MCF 10A (cell line): ENCODE measurements around the gene PRRC2B. TPM values are rescaled to one million over a fixed set of nuclear protein-coding genes. Genes with fewer than 3 reads are reported as not detected.

Source experiments
- BruUV-seq: library from RNA; stranded (reverse); fragments of 400-500 nt; replicated peaks from 2 replicates; lab custom pipeline; 2021; lab: Mats Ljungman, UMichigan
- CTCF ChIA-PET: fragments of 300-600 bp; sonication (Branson Sonifier 250); formaldehyde crosslinking; extraction: SDS; loops from one replicate; lab custom pipeline; 2021; ENCODE audit warnings: antibody characterized with exemption, inconsistent platforms; lab: Yijun Ruan, JAX
- POLR2A ChIA-PET: fragments of 300-600, 350-650 bp; sonication (Branson Sonifier 250); formaldehyde crosslinking; extraction: SDS; loops from one replicate; lab custom pipeline; 2020; ENCODE audit warnings: antibody characterized with exemption, inconsistent platforms; lab: Yijun Ruan, JAX
- DNase-seq: peaks from one replicate; pipeline ENCODE4 v3.0.0-alpha.2; 2018; ENCODE audit not compliant: unreplicated experiment
- H3K27ac Mint-ChIP-seq: one replicate; pipeline ENCODE4 v1.8.0; 2022; ENCODE audit warnings: mild to moderate bottlenecking, low read depth, mixed read lengths; ENCODE audit not compliant: unreplicated experiment
- H3K27me3 Mint-ChIP-seq: one replicate; pipeline ENCODE4 v1.8.0; 2022; ENCODE audit warnings: mixed read lengths; ENCODE audit not compliant: insufficient read depth, unreplicated experiment
- H3K36me3 Mint-ChIP-seq: one replicate; pipeline ENCODE4 v1.8.0; 2022; ENCODE audit warnings: mild to moderate bottlenecking, moderate library complexity, mixed read lengths; ENCODE audit not compliant: insufficient read depth, unreplicated experiment
- H3K4me1 Mint-ChIP-seq: one replicate; pipeline ENCODE4 v1.8.0; 2022; ENCODE audit warnings: mixed read lengths; ENCODE audit not compliant: insufficient read depth, unreplicated experiment
- H3K4me3 Mint-ChIP-seq: one replicate; pipeline ENCODE4 v1.8.0; 2022; ENCODE audit warnings: mild to moderate bottlenecking, moderate library complexity, mixed read lengths; ENCODE audit not compliant: unreplicated experiment
- H3K9me3 Mint-ChIP-seq: one replicate; pipeline ENCODE4 v1.8.0; 2022; ENCODE audit warnings: mixed read lengths; ENCODE audit not compliant: unreplicated experiment
- CTCF ChIP-seq: fragments of 200-600 bp; IDR thresholded peaks from one replicate; pipeline ENCODE4 v1.8.0; 2022; ENCODE audit warnings: antibody characterized with exemption, mild to moderate bottlenecking; ENCODE audit not compliant: unreplicated experiment
- intact Hi-C: fragments of 100-400 bp; cut with micrococcal nuclease; formaldehyde crosslinking; loops from 2 replicates; pipeline ENCODE4 v1.14.1; 2022
- total RNA-seq: library from RNA; stranded (reverse); gene quantifications from 2 replicates; pipeline ENCODE4 v1.2.3, GENCODE V29; 2022

PRRC2B gene
- total RNA-seq, 1 experiment from 2014 or later, result 186 TPM

DNA sequence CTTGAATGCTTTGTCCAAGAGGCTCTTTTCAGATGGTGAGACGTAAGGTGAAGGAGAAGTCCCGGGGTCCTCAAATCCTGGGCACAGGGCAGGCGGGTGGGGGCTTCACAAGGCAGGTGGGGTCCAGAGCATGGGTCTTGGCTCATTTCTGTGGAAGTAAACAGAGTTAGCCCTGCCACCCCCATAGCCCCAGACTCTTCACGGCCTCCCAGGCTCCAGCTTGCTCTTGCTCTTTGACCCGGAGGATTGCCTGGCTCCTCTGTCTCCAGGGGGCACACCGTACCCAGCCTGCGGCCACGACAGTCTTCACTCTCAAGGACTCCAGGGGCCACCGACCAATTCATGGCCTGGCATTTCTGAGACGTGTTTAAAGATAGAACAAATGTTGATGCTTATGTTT is 80.0 kb downstream of the PRRC2B start:
- Mint-ChIP-seq H3K27me3 (no peaks in the 10 kb centered on the region), H3K36me3 (peaks cover 99% of the 10 kb centered on the region), H3K9me3 (no peaks in the 10 kb centered on the region), H3K4me1 (no peaks in the 10 kb centered on the region), H3K4me3 (no peak overlapping the region), H3K27ac (no peak overlapping the region)
- DNase-seq, result no peak
- POLR2A ChIA-PET, result no interaction called here
- intact Hi-C loops, result no loop called here
- BruUV-seq, result no TSS peak
- no peak for TF ChIP-seq CTCF
- CTCF ChIA-PET, result interaction anchor here (0.8 kb wide), 1 partner anchor 124 kb away, joined by 5 read pairs; no protein-coding TSS in a partner anchor

DNA sequence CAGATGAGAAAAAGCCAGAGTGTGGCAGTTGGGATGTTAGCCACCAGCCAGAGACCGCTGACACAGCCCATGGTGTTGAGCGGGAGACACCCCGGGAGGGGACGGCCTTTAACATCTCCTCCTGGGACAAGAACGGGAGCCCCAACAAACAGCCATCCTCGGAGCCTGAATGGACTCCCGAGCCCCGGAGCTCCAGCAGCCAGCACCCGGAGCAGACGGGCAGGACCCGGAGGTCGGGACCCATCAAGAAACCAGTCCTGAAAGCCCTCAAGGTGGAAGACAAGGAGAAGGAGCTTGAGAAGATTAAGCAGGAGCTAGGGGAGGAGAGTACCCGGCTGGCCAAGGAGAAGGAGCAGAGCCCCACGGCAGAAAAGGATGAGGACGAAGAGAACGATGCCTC is 80.8 kb downstream of the PRRC2B start:
- DNase-seq, result no peak
- Mint-ChIP-seq H3K36me3 (peaks cover 99% of the 10 kb centered on the region), H3K4me1 (no peaks in the 10 kb centered on the region), H3K27me3 (no peaks in the 10 kb centered on the region), H3K27ac (no peak overlapping the region), H3K4me3 (no peak overlapping the region), H3K9me3 (no peaks in the 10 kb centered on the region)
- no TSS peak for BruUV-seq
- ChIA-PET POLR2A (no interaction called here), CTCF (interaction anchor here (0.7 kb wide), 1 partner anchor 412 kb away, joined by 3 read pairs; no protein-coding TSS in a partner anchor)
- TF ChIP-seq CTCF, result no peak
- intact Hi-C loops, result no loop called here

DNA sequence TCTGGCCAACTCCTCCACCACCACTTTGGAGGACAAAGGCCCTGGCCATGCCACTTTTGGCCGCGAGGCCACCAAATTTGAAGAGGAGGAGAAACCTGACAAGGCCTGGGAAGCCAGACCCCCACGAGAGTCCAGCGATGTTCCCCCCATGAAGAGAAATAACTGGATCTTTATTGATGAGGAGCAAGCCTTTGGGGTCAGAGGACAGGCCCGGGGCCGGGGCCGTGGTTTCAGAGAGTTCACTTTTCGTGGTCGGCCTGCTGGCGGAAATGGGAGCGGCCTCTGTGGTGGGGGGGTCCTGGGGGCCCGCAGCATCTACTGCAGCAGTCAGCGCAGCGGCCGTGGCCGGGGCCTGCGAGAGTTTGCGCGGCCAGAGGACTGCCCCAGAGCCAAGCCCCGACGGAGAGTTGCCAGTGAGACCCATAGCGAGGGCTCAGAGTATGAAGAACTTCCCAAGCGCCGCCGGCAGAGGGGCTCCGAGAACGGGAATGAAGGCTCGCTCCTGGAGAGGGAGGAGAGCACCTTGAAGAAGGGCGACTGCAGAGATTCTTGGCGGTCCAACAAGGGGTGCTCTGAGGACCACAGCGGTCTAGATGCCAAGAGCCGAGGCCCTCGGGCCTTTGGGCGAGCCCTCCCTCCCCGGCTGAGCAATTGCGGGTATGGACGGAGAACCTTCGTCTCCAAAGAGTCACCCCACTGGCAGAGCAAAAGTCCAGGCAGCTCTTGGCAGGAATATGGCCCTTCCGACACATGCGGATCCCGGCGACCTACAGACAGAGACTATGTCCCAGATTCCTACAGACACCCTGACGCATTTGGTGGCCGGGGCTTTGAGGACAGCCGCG is 81.4 kb downstream of the PRRC2B start:
- no peak for TF ChIP-seq CTCF
- TSS peak; percentile 40 for BruUV-seq
- H3K4me3 Mint-ChIP-seq, result no peak overlapping the region
- H3K27me3 Mint-ChIP-seq, result no peaks in the 10 kb centered on the region
- DNase-seq, result no peak
- ChIA-PET POLR2A (no interaction called here), CTCF (interaction anchor here (0.7 to 1.0 kb wide), 2 partner anchors 10 to 411 kb away, joined by 3 to 4 read pairs; no protein-coding TSS in a partner anchor)
- H3K36me3 Mint-ChIP-seq, result peaks cover 99% of the 10 kb centered on the region
- intact Hi-C loops, result no loop called here
- no peaks in the 10 kb centered on the region for H3K4me1 Mint-ChIP-seq
- no peaks in the 10 kb centered on the region for H3K9me3 Mint-ChIP-seq
- H3K27ac Mint-ChIP-seq, result no peak overlapping the region

DNA sequence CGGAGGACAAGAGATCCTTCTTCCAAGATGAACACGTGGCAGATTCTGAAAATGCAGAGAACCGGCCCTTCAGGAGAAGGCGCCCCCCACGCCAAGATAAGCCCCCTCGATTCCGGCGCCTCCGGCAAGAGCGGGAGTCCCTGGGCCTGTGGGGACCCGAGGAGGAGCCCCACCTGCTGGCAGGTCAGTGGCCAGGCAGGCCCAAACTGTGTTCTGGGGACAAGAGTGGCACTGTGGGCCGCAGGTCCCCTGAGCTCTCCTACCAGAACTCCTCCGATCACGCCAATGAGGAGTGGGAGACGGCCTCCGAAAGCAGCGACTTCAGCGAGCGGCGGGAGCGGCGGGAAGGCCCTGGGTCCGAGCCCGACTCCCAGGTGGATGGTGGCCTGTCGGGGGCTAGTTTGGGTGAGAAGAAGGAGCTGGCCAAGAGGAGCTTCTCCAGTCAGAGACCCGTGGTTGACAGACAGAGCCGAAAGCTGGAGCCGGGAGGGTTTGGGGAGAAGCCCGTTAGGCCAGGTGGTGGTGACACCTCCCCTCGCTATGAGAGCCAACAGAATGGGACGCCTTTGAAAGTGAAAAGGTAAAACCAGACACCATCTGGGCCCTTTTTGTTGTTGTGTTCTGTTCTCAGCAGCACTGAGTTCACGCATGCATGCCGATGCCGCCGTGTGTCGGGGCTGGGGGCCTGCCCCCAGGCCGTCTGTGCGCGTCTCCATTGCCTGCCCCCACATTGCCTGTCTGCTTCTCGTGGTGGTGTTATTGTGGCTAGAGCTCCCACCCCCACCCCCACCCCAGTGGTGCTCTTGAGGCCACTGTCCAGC is 82.3 kb downstream of the PRRC2B start:
- no TSS peak for BruUV-seq

More for the DNA sequence above, 82.3 kb downstream of the PRRC2B start:
- ChIA-PET POLR2A (no interaction called here), CTCF (interaction anchor here (0.6 to 3.7 kb wide), 5 partner anchors 9 to 691 kb away, joined by 3 to 24 read pairs (median 3); no protein-coding TSS in a partner anchor)
- DNase-seq, result no peak
- TF ChIP-seq CTCF, result peak; percentile 38
- Mint-ChIP-seq H3K9me3 (no peaks in the 10 kb centered on the region), H3K4me3 (no peak overlapping the region), H3K4me1 (no peaks in the 10 kb centered on the region), H3K36me3 (peaks cover 99% of the 10 kb centered on the region), H3K27me3 (no peaks in the 10 kb centered on the region), H3K27ac (no peak overlapping the region)
- intact Hi-C loops, result no loop called here
